DOHH2 (cell line): ENCODE data around the gene OSBPL10.

Source experiments
- EZH2phosphoT487 ChIP-seq: fragments of 200-600 bp; sonication (generic); IDR thresholded peaks from 2 replicates; pipeline ENCODE4 v1.6.1; 2017; ENCODE audit warnings: borderline replicate concordance, mild to moderate bottlenecking, antibody characterized with exemption, low read length, moderate library complexity, mixed read lengths
- TF ChIP-seq, protein P1 (sequence below): fragments of 200-600 bp; sonication (generic); IDR thresholded peaks from one replicate; pipeline ENCODE4 v1.5.1; 2014; ENCODE audit warnings: antibody characterized with exemption, mild to moderate bottlenecking, low read depth, low read length; ENCODE audit not compliant: poor library complexity, severe bottlenecking

DNA sequence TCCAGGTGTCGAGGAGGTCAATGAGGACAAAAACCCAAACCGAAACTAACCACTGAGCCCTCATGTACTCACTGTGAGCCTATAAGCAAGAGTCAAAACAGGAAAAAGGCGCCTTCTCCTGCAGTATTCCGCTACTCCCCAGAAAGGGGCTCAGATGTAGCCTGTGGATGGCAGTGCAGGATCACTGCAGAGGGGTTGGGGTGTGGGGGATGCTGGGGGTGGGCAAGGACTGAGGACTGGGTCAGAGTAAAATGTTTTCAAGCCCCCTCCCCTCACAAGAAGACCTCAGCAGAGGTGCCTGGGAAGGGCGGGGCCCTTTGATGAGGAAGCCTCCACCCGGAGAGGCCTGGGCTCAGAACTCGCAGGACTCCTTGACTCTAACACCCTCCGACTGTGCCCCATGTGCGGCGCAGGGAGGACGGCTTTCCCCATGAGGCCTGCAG, 170.1 kb downstream of the OSBPL10 start:
- TF ChIP-seq, protein P1, sequence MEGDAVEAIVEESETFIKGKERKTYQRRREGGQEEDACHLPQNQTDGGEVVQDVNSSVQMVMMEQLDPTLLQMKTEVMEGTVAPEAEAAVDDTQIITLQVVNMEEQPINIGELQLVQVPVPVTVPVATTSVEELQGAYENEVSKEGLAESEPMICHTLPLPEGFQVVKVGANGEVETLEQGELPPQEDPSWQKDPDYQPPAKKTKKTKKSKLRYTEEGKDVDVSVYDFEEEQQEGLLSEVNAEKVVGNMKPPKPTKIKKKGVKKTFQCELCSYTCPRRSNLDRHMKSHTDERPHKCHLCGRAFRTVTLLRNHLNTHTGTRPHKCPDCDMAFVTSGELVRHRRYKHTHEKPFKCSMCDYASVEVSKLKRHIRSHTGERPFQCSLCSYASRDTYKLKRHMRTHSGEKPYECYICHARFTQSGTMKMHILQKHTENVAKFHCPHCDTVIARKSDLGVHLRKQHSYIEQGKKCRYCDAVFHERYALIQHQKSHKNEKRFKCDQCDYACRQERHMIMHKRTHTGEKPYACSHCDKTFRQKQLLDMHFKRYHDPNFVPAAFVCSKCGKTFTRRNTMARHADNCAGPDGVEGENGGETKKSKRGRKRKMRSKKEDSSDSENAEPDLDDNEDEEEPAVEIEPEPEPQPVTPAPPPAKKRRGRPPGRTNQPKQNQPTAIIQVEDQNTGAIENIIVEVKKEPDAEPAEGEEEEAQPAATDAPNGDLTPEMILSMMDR, result no peak
- no peak for TF ChIP-seq EZH2phosphoT487
